CD14-positive monocyte (primary cell): Measurements from ENCODE around the gene SLC38A3. TPM values are rescaled to one million over a fixed set of nuclear protein-coding genes. Genes with fewer than 3 reads are reported as not detected.

Source experiments
- DNase-seq, 3 donors: peaks; one replicate each; pipeline ENCODE4 v3.0.0-alpha.2; 2011 to 2022
- H2AFZ ChIP-seq: 2 replicates; pipeline ENCODE4 v1.6.0; 2012; ENCODE audit warnings: mild to moderate bottlenecking, low read depth, low read length, inconsistent platforms; ENCODE audit not compliant: insufficient read depth, poor library complexity, severe bottlenecking
- H3K27ac ChIP-seq, 2 donors: 1 replicate in 1 of 2; 2 replicates in 1 of 2; pipeline ENCODE4 v1.5.1; 2012 to 2013; ENCODE audit warnings: low read length in 2 of 2, control low read depth in 1 of 2, inconsistent platforms in 1 of 2, low read depth in 1 of 2, mild to moderate bottlenecking in 1 of 2
- H3K27me3 ChIP-seq, 2 donors: one replicate each; pipeline versions ENCODE4 v1.6.0 to v1.6.1; 2011 to 2013; ENCODE audit warnings: low read length in 2 of 2; ENCODE audit not compliant: control insufficient read depth in 2 of 2, insufficient read depth in 2 of 2
- H3K36me3 ChIP-seq, 2 donors: replicated peaks in 1 of 2; 1 replicate in 1 of 2; 2 replicates in 1 of 2; pipeline versions ENCODE4 v1.5.1 to v1.6.1; 2012 to 2013; ENCODE audit warnings: low read length in 2 of 2, control low read depth in 1 of 2, inconsistent platforms in 1 of 2, mild to moderate bottlenecking in 1 of 2; ENCODE audit not compliant: insufficient read depth in 2 of 2, control insufficient read depth in 1 of 2
- H3K4me1 ChIP-seq, 2 donors: 1 replicate in 1 of 2; 2 replicates in 1 of 2; pipeline versions ENCODE4 v1.5.1 to v1.6.1; 2012 to 2013; ENCODE audit warnings: low read length in 2 of 2, control low read depth in 1 of 2, inconsistent platforms in 1 of 2, mild to moderate bottlenecking in 1 of 2, moderate library complexity in 1 of 2; ENCODE audit not compliant: insufficient read depth in 2 of 2, control insufficient read depth in 1 of 2
- H3K4me2 ChIP-seq: replicated peaks from 2 replicates; pipeline ENCODE3; 2012; ENCODE audit warnings: low read length, moderate library complexity, mild to moderate bottlenecking; ENCODE audit not compliant: poor library complexity, severe bottlenecking; ENCODE audit errors: extremely low read depth
- H3K4me3 ChIP-seq, 3 experiments: fragments of 200-600 bp in 1 of 3; sonication (generic) in 1 of 3; replicated peaks in 1 of 3; 1 replicate in 2 of 3; 2 replicates in 1 of 3; pipeline ENCODE4 v1.5.1; 2011 to 2013; ENCODE audit warnings: low read length in 3 of 3, mild to moderate bottlenecking in 3 of 3, control low read depth in 2 of 3, low read depth in 2 of 3, inconsistent platforms in 1 of 3, moderate library complexity in 1 of 3
- H3K79me2 ChIP-seq: 2 replicates; pipeline ENCODE4 v1.6.0; 2012; ENCODE audit warnings: mild to moderate bottlenecking, control low read depth, inconsistent platforms, low read length, moderate library complexity; ENCODE audit not compliant: insufficient read depth
- H3K9ac ChIP-seq: 2 replicates; pipeline ENCODE4 v1.6.0; 2017; ENCODE audit warnings: low read length, mild to moderate bottlenecking; ENCODE audit not compliant: insufficient read depth, poor library complexity, severe bottlenecking
- H3K9me3 ChIP-seq, 2 donors: replicated peaks in 1 of 2; 1 replicate in 1 of 2; 2 replicates in 1 of 2; pipeline versions ENCODE4 v1.5.1 to v1.6.1; 2012 to 2013; ENCODE audit warnings: low read length in 2 of 2, control low read depth in 1 of 2; ENCODE audit not compliant: control insufficient read depth in 1 of 2, insufficient read depth in 1 of 2
- H4K20me1 ChIP-seq: 2 replicates; pipeline ENCODE4 v1.6.0; 2012; ENCODE audit warnings: mild to moderate bottlenecking, low read length, control low read depth, moderate library complexity; ENCODE audit not compliant: insufficient read depth
- H3K27ac Mint-ChIP-seq, 7 donors: one replicate each; pipeline ENCODE4 v1.8.0; 2020; ENCODE audit warnings: mild to moderate bottlenecking in 7 of 7, mixed read lengths in 7 of 7, moderate library complexity in 6 of 7, inconsistent platforms in 2 of 7
- H3K27me3 Mint-ChIP-seq, 3 donors: one replicate each; pipeline ENCODE4 v1.8.0; 2021 to 2022; ENCODE audit warnings: low read depth in 3 of 3, mild to moderate bottlenecking in 3 of 3, mixed read lengths in 3 of 3, moderate library complexity in 3 of 3, inconsistent platforms in 1 of 3
- H3K36me3 Mint-ChIP-seq, 2 donors: one replicate each; pipeline ENCODE4 v1.8.0; 2020; ENCODE audit warnings: mixed read lengths in 2 of 2, inconsistent platforms in 1 of 2, mild to moderate bottlenecking in 1 of 2
- H3K4me1 Mint-ChIP-seq: one replicate; pipeline ENCODE4 v1.8.0; 2020; ENCODE audit warnings: mild to moderate bottlenecking, mixed read lengths
- H3K4me3 Mint-ChIP-seq, 2 donors: one replicate each; pipeline ENCODE4 v1.8.0; 2020; ENCODE audit warnings: mild to moderate bottlenecking in 2 of 2, mixed read lengths in 2 of 2, moderate library complexity in 1 of 2
- H3K9me3 Mint-ChIP-seq, 7 donors: one replicate each; pipeline ENCODE4 v1.8.0; 2020 to 2022; ENCODE audit warnings: mixed read lengths in 7 of 7, mild to moderate bottlenecking in 6 of 7, moderate library complexity in 6 of 7, inconsistent platforms in 2 of 7
- WGBS: methylation state at CpG from one replicate; pipeline ENCODE4 v1.1.5; 2013; ENCODE audit warnings: missing lambda C conversion rate; ENCODE audit not compliant: insufficient coverage; 5-methylcytosine and 5-hydroxymethylcytosine counted together
- intact Hi-C, 2 donors: fragments of 100-400 bp; cut with micrococcal nuclease; formaldehyde crosslinking; loops; one replicate each; pipeline versions ENCODE4 v1.15.0 to v1.15.1; 2023
- polyA plus RNA-seq, 3 donors: library from polyadenylated mRNA; depleted of rRNA in 1 of 3; unstranded in 2 of 3; stranded (reverse) in 1 of 3; fragments of 300-500 nt in 2 of 3; fragments of >200 nt in 1 of 3; fragmentation: Illumina TruSeq in 2 of 3; gene quantifications; 1 replicate in 2 of 3; 2 replicates in 1 of 3; pipeline ENCODE4 v1.2.3, GENCODE V29; 2012 to 2021
- TF ChIP-seq, protein P1 (sequence below): fragments of 200-600 bp; IDR thresholded peaks from one replicate; pipeline ENCODE4 v1.8.0; 2022; ENCODE audit warnings: antibody characterized with exemption, mild to moderate bottlenecking

The SLC38A3 gene
- polyA plus RNA-seq, 3 donors, result not detected

DNA sequence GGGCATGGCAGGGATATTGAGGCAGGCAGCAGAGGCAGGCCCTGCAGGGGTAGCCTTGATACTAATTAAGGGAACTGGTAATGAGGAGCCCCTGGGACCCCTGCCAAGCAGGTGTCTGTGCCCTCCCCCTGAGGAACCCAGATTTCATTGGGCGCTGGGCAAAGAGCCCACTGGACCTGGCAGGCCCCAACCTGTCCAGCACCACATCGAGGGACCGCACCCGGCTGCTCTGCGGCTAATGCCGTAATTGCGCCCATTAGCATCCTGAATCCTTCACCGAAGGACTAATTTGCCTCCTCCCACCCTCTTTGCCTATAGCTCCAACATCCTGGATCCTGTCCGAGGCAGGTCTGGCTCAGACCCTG lies 50.2 kb downstream of the SLC38A3 start:
- intact Hi-C loops, result no loop called here
- peak overlapping the region; percentile 87 to 100 for H3K27ac ChIP-seq
- H3K9me3 ChIP-seq, result peaks cover 0 to 10% of the 10 kb centered on the region in 2 donors
- Mint-ChIP-seq H3K4me1 (peaks cover 48% of the 10 kb centered on the region), H3K4me3 (peak overlapping the region in 1 of 2 donors; percentile 21), H3K36me3 (peaks cover 75 to 91% of the 10 kb centered on the region in 2 donors), H3K27me3 (peaks cover 0 to 3% (median 0%) of the 10 kb centered on the region in 3 donors), H3K27ac (peak overlapping the region; percentile 92 to 98 (median 95)), H3K9me3 (peaks cover 0 to 10% (median 4%) of the 10 kb centered on the region in 7 donors)
- WGBS, result 100% methylated on average over 8 of the region's 9 CpGs
- DNase-seq, result no peak
- no peaks in the 10 kb centered on the region for H3K27me3 ChIP-seq
- H3K79me2 ChIP-seq, result peaks cover 72% of the 10 kb centered on the region
- TF ChIP-seq, protein P1, sequence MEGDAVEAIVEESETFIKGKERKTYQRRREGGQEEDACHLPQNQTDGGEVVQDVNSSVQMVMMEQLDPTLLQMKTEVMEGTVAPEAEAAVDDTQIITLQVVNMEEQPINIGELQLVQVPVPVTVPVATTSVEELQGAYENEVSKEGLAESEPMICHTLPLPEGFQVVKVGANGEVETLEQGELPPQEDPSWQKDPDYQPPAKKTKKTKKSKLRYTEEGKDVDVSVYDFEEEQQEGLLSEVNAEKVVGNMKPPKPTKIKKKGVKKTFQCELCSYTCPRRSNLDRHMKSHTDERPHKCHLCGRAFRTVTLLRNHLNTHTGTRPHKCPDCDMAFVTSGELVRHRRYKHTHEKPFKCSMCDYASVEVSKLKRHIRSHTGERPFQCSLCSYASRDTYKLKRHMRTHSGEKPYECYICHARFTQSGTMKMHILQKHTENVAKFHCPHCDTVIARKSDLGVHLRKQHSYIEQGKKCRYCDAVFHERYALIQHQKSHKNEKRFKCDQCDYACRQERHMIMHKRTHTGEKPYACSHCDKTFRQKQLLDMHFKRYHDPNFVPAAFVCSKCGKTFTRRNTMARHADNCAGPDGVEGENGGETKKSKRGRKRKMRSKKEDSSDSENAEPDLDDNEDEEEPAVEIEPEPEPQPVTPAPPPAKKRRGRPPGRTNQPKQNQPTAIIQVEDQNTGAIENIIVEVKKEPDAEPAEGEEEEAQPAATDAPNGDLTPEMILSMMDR, result no peak
- peaks cover 79 to 94% of the 10 kb centered on the region in 2 donors for H3K36me3 ChIP-seq
- H3K4me2 ChIP-seq, result peak overlapping the region; percentile 38
- H3K4me3 ChIP-seq, result peak overlapping the region in 1 of 3 experiments; percentile 15
- H4K20me1 ChIP-seq, result peaks cover 99% of the 10 kb centered on the region
- H2AFZ ChIP-seq, result no peak overlapping the region
- peaks cover 53 to 70% of the 10 kb centered on the region in 2 donors for H3K4me1 ChIP-seq
- no peak overlapping the region for H3K9ac ChIP-seq

DNA sequence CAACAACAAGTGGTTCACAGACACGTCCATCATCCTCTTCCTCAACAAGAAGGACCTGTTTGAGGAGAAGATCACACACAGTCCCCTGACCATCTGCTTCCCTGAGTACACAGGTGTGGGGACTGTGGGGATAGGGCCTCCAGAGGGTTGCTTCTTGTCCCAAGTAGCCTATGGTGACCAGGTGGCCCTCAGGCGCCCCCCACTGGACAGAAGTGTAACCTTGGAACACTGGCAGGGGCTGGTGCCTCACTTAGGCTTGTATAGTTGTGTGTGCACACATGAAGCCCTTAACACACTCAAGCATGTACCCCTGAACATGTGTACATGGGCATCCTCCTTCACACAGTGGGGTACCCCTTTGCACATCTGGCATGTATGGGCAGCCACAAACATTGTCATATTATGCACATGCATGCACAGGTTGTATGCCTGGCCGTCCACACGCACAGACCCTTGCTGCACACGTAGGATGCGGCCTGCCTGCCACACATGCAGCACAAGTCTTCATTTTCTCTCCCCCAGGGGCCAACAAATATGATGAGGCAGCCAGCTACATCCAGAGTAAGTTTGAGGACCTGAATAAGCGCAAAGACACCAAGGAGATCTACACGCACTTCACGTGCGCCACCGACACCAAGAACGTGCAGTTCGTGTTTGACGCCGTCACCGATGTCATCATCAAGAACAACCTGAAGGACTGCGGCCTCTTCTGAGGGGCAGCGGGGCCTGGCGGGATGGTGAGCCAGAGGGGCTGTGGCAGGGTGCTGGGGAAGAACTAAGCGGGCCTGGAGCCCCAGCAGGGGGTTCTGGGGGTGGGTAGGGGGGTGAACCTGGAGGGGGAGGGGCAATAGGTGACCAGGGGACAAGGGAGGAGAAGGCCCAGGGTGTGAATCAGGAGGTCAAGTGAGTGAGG lies 52.2 kb downstream of the SLC38A3 start:
- Mint-ChIP-seq H3K36me3 (peaks cover 61 to 75% of the 10 kb centered on the region in 2 donors), H3K4me3 (no peak overlapping the region), H3K9me3 (peaks cover 0 to 10% (median 4%) of the 10 kb centered on the region in 7 donors), H3K27ac (peak overlapping the region; percentile 70 to 95 (median 80)), H3K27me3 (peaks cover 0 to 3% (median 0%) of the 10 kb centered on the region in 3 donors), H3K4me1 (peaks cover 35% of the 10 kb centered on the region)
- DNase-seq, result peak in 1 of 3 donors; percentile 33
- intact Hi-C loops, result no loop called here
- H3K4me3 ChIP-seq, result no peak overlapping the region
- peaks cover 0 to 10% of the 10 kb centered on the region in 2 donors for H3K9me3 ChIP-seq
- peaks cover 52% of the 10 kb centered on the region for H3K79me2 ChIP-seq
- H2AFZ ChIP-seq, result no peak overlapping the region
- 97% methylated on average over 18 of the region's 20 CpGs for WGBS
- TF ChIP-seq, protein P1, result peak; percentile 51
- peak overlapping the region; percentile 8 to 53 for H3K27ac ChIP-seq
- H3K36me3 ChIP-seq, result peaks cover 63 to 74% of the 10 kb centered on the region in 2 donors
- H3K27me3 ChIP-seq, result no peaks in the 10 kb centered on the region
- H3K9ac ChIP-seq, result no peak overlapping the region
- H3K4me2 ChIP-seq, result no peak overlapping the region
- peaks cover 96% of the 10 kb centered on the region for H4K20me1 ChIP-seq
- peaks cover 47 to 67% of the 10 kb centered on the region in 2 donors for H3K4me1 ChIP-seq
